Kidney (tissue), 14 donors: Measurements from ENCODE around the gene GPC6. TPM values are rescaled to one million over a fixed set of nuclear protein-coding genes. Genes with fewer than 3 reads are reported as not detected.

Experiments
- DNase-seq, 5 donors: peaks; one replicate each; pipeline ENCODE4 v3.0.0-alpha.2; 2013 to 2020
- FAIRE-seq: peaks from 2 replicates; lab custom pipeline; 2012; peaks lifted over from hg19 to GRCh38; lab: Jason Lieb, UNC
- H3K27ac ChIP-seq, 2 donors: one replicate each; pipeline ENCODE4 v1.7.0; 2013; ENCODE audit warnings: low read depth in 2 of 2, low read length in 2 of 2, inconsistent platforms in 1 of 2
- H3K27me3 ChIP-seq: one replicate; pipeline ENCODE4 v1.7.1; 2013; ENCODE audit warnings: low read length, inconsistent platforms; ENCODE audit not compliant: control insufficient read depth, insufficient read depth
- H3K36me3 ChIP-seq, 3 donors: one replicate each; pipeline versions ENCODE4 v1.7.0 to v1.7.1; 2013; ENCODE audit warnings: low read length in 3 of 3, control low read depth in 1 of 3, inconsistent platforms in 1 of 3; ENCODE audit not compliant: insufficient read depth in 3 of 3, control insufficient read depth in 2 of 3
- H3K4me1 ChIP-seq, 3 donors: one replicate each; pipeline versions ENCODE4 v1.7.0 to v1.7.1; 2013; ENCODE audit warnings: low read length in 3 of 3, inconsistent platforms in 1 of 3, low read depth in 1 of 3; ENCODE audit not compliant: control insufficient read depth in 2 of 3, insufficient read depth in 2 of 3
- H3K4me3 ChIP-seq, 3 donors: one replicate each; pipeline versions ENCODE4 v1.7.0 to v1.8.1; 2013; ENCODE audit warnings: low read length in 3 of 3, control low read depth in 1 of 3, inconsistent platforms in 1 of 3
- H3K9ac ChIP-seq, 3 donors: one replicate each; pipeline versions ENCODE4 v1.7.0 to v1.7.1; 2013; ENCODE audit warnings: low read length in 3 of 3, control low read depth in 1 of 3, inconsistent platforms in 1 of 3
- H3K9me3 ChIP-seq, 3 donors: one replicate each; pipeline versions ENCODE4 v1.7.0 to v1.7.1; 2013; ENCODE audit warnings: low read length in 3 of 3, control low read depth in 1 of 3, inconsistent platforms in 1 of 3; ENCODE audit not compliant: control insufficient read depth in 2 of 3, insufficient read depth in 1 of 3
- intact Hi-C: fragments of 100-400 bp; cut with DNase I; formaldehyde crosslinking; loops from one replicate; pipeline ENCODE4 v1.11.1; 2022
- polyA plus RNA-seq: library from polyadenylated mRNA; stranded (reverse); fragments of 350-450 nt; fragmentation: Illumina TruSeq; extraction: RNeasy Lipid Tissue Mini Kit (QIAGEN cat#74804); gene quantifications from one replicate; pipeline ENCODE4 v1.2.3, GENCODE V29; 2014; ENCODE audit warnings: low read depth, low replicate concordance; ENCODE audit not compliant: insufficient read depth
- total RNA-seq: library from RNA; stranded (reverse); fragmentation: NEBNext Ultra II Directional; extraction: Animal tissue kit (Norgen Biotek cat#: 25700); gene quantifications from one replicate; pipeline ENCODE4 v1.2.1, GENCODE V29; 2021
- TF ChIP-seq, protein P1 (sequence below): IDR thresholded peaks from 3 replicates; pipeline ENCODE4 v1.5.1; 2012; ENCODE audit warnings: mild to moderate bottlenecking, moderate library complexity, borderline replicate concordance; ENCODE audit not compliant: insufficient read depth; ENCODE audit errors: extremely low read depth
- donor health status: control.
- donor health status: control.
- donor health status: control.
- donor health status: control.
- donor health status: control.
- donor health status: DM: yes; HTN: yes; CAD: no.
- donor health status: Normal renal cell carcinoma (clear cell type).

Gene GPC6
- total and polyA plus RNA-seq, 2 donors from 2014 or later, result 6.2 to 15.5 TPM

DNA sequence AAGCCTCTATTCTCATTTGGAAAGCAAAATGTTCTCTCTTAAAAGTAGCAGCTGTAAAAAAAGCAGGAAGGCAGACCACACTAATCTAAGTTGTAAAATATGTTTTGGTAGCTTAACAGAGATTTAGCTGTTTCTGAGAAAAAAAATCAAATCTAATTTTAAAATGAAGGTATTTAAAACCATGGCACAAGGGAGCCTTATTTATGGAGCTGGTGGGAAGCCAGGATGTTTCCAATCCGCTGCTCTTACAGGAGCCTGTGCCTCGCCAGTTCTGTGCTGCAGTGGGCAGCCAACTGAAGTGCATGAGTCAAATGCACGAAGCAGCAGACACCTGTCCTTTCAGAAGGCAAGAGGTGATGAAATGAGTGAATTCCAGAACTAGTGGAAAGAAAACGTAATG lies 28.2 kb downstream of the GPC6 start:
- no peak overlapping the region for H3K9ac ChIP-seq
- H3K27me3 ChIP-seq, result no peaks in the 10 kb centered on the region
- H3K4me3 ChIP-seq, result no peak overlapping the region
- H3K9me3 ChIP-seq, result no peaks in the 10 kb centered on the region
- no peak for DNase-seq
- FAIRE-seq, result no peak
- intact Hi-C loops, result no loop called here
- H3K27ac ChIP-seq, result no peak overlapping the region
- no peaks in the 10 kb centered on the region for H3K4me1 ChIP-seq
- no peaks in the 10 kb centered on the region for H3K36me3 ChIP-seq
- TF ChIP-seq, protein P1, sequence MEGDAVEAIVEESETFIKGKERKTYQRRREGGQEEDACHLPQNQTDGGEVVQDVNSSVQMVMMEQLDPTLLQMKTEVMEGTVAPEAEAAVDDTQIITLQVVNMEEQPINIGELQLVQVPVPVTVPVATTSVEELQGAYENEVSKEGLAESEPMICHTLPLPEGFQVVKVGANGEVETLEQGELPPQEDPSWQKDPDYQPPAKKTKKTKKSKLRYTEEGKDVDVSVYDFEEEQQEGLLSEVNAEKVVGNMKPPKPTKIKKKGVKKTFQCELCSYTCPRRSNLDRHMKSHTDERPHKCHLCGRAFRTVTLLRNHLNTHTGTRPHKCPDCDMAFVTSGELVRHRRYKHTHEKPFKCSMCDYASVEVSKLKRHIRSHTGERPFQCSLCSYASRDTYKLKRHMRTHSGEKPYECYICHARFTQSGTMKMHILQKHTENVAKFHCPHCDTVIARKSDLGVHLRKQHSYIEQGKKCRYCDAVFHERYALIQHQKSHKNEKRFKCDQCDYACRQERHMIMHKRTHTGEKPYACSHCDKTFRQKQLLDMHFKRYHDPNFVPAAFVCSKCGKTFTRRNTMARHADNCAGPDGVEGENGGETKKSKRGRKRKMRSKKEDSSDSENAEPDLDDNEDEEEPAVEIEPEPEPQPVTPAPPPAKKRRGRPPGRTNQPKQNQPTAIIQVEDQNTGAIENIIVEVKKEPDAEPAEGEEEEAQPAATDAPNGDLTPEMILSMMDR, result no peak

DNA sequence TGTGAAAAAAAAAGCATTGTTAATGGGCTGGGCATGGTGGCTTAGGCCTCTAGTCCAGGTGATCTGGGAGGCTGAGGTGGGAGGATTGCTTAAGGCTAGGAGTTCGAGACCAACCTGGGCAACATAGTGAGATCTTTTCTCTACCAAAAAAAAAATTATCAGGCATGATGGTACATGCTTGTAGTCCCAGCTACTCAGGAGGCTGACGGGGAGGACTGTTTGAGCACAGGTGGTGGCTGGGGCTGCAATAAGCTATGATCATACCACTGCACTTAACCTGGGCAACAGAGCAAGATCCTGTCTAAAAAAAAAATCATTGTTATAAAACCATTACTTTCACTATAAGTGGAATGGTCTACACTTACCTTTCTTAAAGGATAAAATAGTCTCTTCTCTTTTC lies 30.4 kb downstream of the GPC6 start:
- intact Hi-C loops, result no loop called here
- Histone ChIP-seq H3K27ac (no peak overlapping the region), H3K27me3 (no peaks in the 10 kb centered on the region), H3K4me1 (no peaks in the 10 kb centered on the region), H3K9me3 (no peaks in the 10 kb centered on the region), H3K4me3 (no peak overlapping the region), H3K9ac (no peak overlapping the region), H3K36me3 (no peaks in the 10 kb centered on the region)
- FAIRE-seq (no peak), DNase-seq (no peak)
- TF ChIP-seq, protein P1, result no peak

DNA sequence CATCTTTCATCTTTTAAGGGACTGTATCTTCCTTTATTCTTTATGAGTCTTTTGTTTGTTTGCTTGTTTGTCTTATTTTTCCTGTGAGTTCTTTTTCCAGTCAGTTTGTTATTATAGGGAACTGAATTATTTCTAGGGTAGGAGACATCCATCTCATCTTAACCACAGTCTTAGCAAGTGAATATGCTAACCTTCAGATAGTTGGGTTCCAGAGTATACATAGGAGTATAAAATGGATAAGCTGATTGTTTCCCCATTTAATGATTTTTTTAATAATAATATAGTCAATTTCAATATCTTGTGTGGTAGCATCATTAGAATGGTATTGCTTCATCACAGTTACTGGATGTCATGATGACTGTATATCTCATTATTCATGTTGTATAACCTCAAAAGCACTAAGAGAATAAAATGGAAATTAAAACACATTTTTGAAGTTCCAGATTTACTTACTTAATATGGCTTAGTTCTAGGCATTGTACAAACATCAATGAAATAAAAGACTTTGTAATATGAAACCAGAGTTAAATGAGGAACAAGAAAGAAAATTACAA lies 33.0 kb downstream of the GPC6 start:
- intact Hi-C loops, result no loop called here
- Histone ChIP-seq H3K27me3 (no peaks in the 10 kb centered on the region), H3K4me3 (no peak overlapping the region), H3K27ac (no peak overlapping the region), H3K4me1 (no peaks in the 10 kb centered on the region), H3K36me3 (no peaks in the 10 kb centered on the region), H3K9ac (no peak overlapping the region), H3K9me3 (no peaks in the 10 kb centered on the region)
- DNase-seq, result no peak
- no peak for FAIRE-seq
- TF ChIP-seq, protein P1, result no peak

DNA sequence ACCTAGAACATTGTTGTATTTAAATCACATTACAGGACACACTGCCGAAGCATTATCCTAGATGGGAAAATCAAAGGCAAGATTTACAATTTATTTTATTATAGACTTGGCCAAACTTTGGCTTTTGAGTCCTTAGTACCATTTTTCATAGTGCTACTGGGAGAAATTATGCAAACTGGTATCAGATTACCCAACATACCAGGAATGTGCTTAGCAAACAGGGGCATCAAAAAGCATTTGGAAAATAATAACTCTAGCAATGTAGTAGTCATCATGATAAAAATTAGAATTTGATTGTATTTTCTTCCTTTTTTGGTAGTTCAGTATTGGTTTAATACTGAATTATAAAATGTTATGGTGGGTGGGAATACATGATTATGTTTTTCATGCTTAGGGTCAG lies 34.0 kb downstream of the GPC6 start:
- no peak overlapping the region for H3K4me3 ChIP-seq
- no peaks in the 10 kb centered on the region for H3K36me3 ChIP-seq
- H3K9me3 ChIP-seq, result no peaks in the 10 kb centered on the region
- no peak overlapping the region for H3K9ac ChIP-seq
- H3K27ac ChIP-seq, result no peak overlapping the region
- H3K27me3 ChIP-seq, result no peaks in the 10 kb centered on the region
- TF ChIP-seq, protein P1, result no peak
- DNase-seq (no peak), FAIRE-seq (no peak)
- H3K4me1 ChIP-seq, result no peaks in the 10 kb centered on the region
- intact Hi-C loops, result no loop called here
